ENCODE data around the gene MRTFA.

- TF ChIP-seq, protein P1, sequence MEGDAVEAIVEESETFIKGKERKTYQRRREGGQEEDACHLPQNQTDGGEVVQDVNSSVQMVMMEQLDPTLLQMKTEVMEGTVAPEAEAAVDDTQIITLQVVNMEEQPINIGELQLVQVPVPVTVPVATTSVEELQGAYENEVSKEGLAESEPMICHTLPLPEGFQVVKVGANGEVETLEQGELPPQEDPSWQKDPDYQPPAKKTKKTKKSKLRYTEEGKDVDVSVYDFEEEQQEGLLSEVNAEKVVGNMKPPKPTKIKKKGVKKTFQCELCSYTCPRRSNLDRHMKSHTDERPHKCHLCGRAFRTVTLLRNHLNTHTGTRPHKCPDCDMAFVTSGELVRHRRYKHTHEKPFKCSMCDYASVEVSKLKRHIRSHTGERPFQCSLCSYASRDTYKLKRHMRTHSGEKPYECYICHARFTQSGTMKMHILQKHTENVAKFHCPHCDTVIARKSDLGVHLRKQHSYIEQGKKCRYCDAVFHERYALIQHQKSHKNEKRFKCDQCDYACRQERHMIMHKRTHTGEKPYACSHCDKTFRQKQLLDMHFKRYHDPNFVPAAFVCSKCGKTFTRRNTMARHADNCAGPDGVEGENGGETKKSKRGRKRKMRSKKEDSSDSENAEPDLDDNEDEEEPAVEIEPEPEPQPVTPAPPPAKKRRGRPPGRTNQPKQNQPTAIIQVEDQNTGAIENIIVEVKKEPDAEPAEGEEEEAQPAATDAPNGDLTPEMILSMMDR (IDR thresholded peaks at IDR 0.05), result no peak
- no peak for TF ChIP-seq POLR2A (IDR thresholded peaks at IDR 0.05)
These were observed 8.9 kb downstream of the MRTFA start for GRCh38 chr22:40627612-40628011.
